DMS153 treated with DMSO at 0.1 percent for 48 hours (cell line): ENCODE measurements around the gene PSMD7.

Source experiments
- DNase-seq: peaks from one replicate; lab custom pipeline; 2025; ENCODE audit not compliant: unreplicated experiment; lab: John Stamatoyannopoulos, UW

The PSMD7 gene

DNA sequence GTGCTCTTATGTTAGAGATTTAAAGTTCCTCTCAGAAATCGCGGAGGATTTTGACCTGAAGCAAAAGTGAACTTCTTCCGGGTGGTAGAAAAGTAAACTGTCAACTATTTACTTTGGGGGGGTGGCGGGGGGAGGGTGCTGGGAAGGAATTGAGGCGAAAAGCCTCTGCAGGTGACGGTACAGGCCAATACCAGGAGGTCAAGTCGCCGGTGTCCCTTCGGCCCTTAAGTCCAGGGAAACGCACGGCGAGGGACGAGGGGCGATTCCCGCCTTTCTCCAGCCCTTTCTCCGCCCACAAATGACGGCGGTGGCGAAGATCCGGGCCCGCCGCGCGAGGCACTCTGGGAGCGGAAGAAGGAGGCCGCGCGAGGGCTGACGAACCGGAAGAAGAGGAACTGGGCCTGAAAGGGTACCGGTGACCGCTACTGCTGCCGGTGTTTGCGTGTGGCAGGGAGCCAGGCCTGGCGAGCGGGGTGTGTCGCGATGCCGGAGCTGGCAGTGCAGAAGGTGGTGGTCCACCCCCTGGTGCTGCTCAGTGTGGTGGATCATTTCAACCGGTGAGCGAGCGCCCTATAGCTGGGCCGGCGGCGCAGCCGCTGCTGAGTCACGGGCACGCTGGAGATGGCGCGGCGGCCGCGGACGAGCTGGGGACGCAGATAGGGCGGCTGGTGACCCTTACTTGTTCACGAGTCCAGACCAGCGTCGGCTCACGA lies at the start of gene PSMD7:
TSS of gene PSMD7 (plus strand) at position 383 of the 713 bp plus-strand sequence. CDS start at position 484, 101 bp downstream.
- peak; percentile 84 for DNase-seq

DNA sequence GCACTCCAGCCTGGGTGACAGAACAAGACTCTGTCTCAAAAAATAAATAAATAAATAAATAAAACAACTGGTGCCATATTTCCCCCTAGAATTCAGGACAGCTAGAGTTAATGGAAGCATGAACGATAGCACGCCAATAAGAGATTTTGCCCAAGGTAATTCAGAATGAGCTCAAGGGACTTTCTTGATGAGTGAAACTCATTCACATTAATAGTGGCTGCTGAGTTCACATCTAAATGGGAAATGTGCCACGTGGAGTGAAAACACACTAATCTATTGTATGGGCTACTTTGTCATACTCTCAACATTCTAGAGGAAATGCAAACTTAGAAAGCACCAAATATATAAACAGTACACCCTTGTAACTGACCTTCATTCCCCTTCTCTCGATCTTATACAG lies 47.4 kb upstream of the PSMD7 start:
- DNase-seq, result no peak

DNA sequence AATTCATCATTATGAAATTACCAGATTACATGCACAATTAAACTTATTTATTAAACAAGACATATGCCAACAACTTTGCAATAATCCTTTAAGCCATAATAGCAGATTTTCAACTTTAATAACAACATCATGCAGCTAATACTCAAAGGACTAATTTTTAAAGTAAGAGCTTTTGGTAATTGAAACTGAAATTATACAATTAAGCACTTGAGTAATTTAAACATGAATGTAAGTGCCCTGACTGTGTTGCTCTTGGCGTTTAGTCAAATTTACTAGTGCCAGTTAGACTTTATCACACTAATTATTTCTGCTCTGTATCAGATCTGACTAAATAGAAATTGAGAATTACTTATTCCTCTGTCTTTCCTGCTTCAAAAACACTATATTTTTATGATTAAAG lies 46.8 kb upstream of the PSMD7 start:
- no peak for DNase-seq

- no peak for DNase-seq
Measured at GRCh38 chr16:74252329-74252728, 44.3 kb upstream of the PSMD7 start.

DNA sequence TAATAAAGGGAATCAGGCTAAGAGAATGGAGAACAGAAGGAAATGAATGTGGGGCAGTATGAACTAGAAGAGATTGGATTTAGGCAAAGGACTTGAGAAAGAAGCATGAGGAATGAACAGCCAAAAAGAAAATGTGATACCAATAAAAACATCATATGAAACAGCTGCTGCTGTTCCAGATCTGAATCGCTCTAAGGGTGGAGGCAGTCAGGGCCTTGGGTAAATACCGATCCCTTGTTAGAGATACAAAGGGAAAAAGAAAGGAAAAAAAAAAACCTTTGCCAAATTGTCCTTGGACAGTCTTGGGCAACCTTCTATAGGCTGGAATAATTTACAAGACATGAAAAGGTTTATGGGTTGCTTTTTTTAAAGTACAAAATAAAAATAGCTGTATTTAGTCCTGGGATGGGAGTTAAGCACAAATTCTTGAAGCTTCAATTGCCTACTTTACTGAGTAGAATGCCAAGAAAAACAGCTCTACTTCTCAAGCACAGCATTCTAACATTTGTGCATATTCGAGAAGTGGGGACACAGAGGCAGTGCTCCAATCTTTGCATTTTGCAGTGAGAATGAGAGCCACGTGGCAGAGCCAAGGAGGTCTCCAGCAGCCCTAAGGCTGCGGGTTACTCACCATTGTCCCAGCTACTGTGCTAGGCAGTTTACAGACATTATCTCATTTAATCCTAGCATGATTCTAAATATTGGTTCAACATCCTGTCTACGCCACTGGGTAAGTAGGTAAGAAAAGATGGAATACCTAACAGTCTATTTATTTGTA lies 43.3 kb upstream of the PSMD7 start:
- no peak for DNase-seq

DNA sequence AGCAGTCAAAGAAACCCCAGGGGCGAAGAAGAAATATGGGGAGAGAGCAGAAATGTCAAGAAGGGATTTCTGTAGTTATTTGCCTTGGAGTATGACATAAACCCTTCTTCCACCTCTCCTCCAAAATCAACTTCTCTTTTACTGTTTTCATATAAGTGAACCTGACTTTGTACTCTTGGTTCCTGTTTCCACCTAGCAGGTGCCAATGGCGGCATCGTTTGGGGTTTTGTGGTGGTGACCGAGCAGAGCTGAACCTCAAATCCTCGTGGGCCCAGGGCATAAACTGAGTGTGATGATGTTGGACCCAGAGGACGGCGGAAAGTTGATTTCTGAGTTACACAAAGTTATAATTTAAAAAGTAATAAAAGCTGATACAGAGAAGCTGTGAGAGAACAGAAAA lies 39.6 kb upstream of the PSMD7 start:
- DNase-seq, result no peak

DNA sequence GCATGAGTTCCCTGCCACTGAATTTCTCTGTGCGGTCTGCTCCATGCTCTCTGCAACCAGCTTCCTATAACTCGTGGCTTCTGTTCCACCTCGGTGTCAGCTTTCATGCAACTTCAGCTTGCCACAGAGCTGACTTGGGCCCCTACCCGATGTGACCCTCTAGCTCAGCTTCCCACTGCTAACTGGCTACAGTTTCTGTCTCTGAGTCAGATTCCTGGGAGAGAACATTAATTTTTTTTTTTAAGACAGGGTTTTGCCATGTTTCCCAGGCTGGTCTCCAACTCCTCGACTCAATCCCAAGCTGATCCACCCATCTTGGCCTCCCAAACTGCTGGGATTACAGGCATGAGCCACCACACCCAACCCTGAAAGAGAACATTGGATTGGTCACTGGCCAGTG lies 35.5 kb upstream of the PSMD7 start:
- no peak for DNase-seq

DNA sequence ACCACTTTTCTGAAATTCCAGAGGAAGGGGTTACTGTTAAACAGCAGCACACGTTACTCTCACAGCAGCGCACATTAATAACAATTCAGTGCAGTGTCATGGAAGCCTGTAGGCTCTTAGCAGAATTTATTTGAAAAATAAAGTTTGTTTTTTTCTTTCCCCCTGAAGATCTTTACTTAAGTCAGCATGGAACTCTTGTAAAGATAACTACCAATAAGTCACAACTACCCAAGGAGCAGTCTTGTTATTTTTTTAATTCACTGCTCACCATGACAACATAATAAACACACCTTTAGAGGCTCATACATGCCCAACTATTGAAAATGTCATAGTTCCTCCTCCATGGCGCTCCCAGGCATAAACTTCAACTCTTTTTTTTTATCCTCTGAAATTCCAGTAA lies 31.8 kb upstream of the PSMD7 start:
- DNase-seq, result no peak

- no peak for DNase-seq
Measured at GRCh38 chr16:74268372-74268782, 28.2 kb upstream of the PSMD7 start.

- DNase-seq, result no peak
Measured at GRCh38 chr16:74271872-74272271, 24.7 kb upstream of the PSMD7 start.

- DNase-seq, result peak; percentile 37
Measured at GRCh38 chr16:74275031-74275636, 21.5 kb upstream of the PSMD7 start.

GRCh38 chr16:74275711-74276110 lies 20.9 kb upstream of the PSMD7 start:
- no peak for DNase-seq

DNA sequence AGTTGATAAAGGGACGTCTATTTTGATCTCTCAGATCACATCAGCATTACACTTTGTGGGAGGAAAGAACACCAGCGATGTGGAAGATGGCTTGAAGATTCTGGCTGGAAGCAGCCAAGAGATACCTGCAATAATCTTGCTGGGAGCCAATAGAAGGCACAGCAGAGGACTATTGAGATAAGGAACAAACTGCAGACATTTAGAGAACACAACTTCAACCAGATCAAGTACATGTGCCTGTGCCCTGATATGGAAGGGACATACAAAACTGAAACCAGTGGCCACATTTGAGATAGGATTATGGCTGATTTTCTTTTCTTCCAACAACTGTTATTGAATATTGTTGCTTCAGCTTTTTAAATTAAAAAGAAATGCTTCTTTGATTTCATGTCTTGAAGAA lies 18.6 kb upstream of the PSMD7 start:
- no peak for DNase-seq

DNA sequence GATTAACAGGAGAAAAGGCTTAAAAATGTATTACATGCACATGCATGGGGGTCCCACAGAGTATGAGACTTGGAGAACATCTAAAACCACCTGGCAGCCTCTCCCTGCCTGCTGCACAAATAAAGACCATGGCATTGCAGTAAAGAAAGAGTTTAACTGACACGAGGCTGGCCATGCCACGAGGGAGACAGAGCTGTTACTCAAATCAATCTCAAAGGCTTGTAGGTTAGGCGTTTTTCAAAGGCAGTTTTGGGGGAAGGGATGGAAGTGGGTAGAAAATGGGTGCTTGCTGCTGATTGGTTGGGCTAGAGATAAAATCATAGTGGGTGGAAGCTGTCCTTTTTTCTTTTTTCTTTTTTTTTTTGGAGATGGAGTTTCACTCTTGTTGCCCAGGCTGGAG lies 17.3 kb upstream of the PSMD7 start:
- no peak for DNase-seq

- DNase-seq, result no peak
Measured at GRCh38 chr16:74279805-74280204, 16.8 kb upstream of the PSMD7 start.

DNA sequence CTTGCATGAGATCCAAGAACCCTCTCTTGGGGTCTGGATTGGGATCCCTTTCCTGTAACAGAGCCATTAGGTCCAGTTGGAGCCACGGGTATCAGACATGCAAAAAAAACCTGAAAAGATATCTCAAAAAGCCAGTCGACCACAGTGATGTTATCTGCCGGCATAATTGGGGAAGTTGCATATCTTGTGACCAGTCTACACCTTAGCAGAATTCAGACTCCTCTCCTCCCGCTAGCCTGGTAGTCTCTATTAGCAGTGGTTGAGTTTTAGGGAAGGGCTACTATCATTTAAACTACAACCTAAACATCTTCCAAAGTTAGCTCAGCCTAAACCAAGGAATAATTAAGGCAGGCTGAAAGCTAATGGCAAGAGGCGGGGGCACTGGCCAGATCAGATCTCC lies 16.2 kb upstream of the PSMD7 start:
- no peak for DNase-seq

DNA sequence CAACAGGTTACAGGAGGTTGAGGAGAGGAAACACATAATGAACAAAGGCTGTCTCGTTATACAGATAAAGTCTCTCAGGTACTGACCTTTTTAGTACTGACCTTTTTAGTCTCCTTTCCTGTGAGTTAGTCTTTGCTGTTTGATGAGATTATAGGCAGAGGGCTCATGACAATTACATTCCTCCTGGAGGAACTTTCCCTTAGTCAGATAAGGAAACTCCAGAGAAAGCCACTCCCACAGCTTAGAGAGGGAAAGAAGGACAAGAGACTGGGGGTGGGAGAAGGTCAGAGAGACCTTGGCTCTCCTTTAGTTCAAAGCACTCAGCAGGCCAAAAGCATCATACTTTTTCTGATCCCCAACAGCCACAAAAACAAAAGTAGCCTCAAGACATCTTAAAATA lies 15.3 kb upstream of the PSMD7 start:
- DNase-seq, result no peak

- no peak for DNase-seq
Measured at GRCh38 chr16:74283716-74284115, 12.9 kb upstream of the PSMD7 start.

- DNase-seq, result no peak
Measured at GRCh38 chr16:74288065-74288464, 8.5 kb upstream of the PSMD7 start.

GRCh38 chr16:74290356-74290755 lies 6.3 kb upstream of the PSMD7 start:
- no peak for DNase-seq

DNA sequence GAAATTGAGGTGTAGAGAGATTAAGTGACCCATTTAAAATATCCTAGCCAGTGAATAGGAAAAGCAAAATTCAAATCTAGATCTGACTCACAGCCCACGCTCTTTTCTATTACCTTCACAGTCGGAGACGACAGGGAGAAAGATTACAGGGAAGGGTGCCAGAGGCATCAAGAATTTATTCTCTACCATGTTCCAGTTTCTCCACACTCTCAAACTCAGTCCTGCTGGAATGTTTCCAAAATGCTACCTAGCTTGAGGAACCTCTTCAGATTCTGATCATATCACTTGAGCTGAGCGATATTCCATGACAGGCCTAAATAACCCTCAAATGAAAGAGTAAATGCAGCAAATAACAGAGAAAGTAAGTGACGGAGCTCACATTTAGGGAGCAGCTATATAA lies 5.4 kb upstream of the PSMD7 start:
- no peak for DNase-seq

DNA sequence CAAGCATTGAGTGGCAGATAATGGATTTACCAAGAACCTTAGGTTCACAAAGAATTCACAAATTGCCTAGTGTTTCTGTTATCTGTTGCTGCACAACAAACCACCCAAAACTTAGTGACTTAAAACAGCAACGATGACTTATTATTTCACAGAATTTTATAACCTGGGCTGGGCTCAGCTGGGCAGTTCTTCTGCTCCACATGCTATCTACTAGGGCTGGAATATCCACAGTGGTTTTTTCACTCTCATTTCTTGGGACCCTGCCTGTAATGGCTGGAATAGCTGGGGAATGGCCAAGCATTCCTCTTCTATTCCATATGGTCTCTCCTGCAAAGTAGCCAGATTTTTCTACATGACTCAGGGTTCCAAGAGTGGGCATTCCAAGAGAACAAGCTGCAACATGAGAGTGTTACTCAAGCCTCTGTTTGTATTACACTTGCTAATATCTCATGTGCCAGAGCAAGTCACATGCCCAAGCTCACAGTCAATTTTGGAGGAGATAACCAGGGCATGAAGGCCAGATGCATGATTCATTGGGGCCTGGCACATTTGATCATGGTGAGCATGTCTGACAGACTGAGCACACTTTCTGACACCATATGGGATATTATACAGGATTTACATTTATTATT lies 4.9 kb upstream of the PSMD7 start:
- DNase-seq, result no peak
